ENCODE results near the gene FNDC1. TPM values are rescaled to one million over a fixed set of nuclear protein-coding genes. Genes with fewer than 3 reads are reported as not detected.

Gene FNDC1
- total and polyA plus RNA-seq, 2 donors (not counting 1 experiment from before 2014, with no cell fraction given): not detected

GRCh38 chr6:159257846-159258245, 88.6 kb downstream of the FNDC1 start:
- TF ChIP-seq CTCF (IDR thresholded peaks at IDR 0.05) (no peak), EZH2 (IDR thresholded peaks at IDR 0.05; ENCODE audit: borderline replicate concordance, insufficient read depth, low read depth, low read length, poor library complexity, severe bottlenecking) (no peak)
- POLR2A ChIA-PET: no interaction called here
- Histone ChIP-seq H3K9ac (ENCODE audit: low read length) (no peak overlapping the region), H3K36me3 (replicated peaks in 1 of 2; ENCODE audit: control extremely low read depth in 1 of 2, control insufficient read depth in 1 of 2, extremely low read depth in 1 of 2, insufficient read depth in 2 of 2, low read length in 1 of 2) (no peaks in the 10 kb centered on the region), H3K79me2 (ENCODE audit: control insufficient read depth, insufficient read depth, low read length) (no peaks in the 10 kb centered on the region), H3K4me3 (ENCODE audit: control extremely low read depth in 1 of 5, extremely low read depth in 1 of 5, insufficient read depth in 1 of 5, low read depth in 2 of 5, low read length in 4 of 5) (no peak overlapping the region), H3K4me2 (replicated peaks; ENCODE audit: low read depth, low read length, poor library complexity, severe bottlenecking) (no peak overlapping the region), H3K9me3 (ENCODE audit: control extremely low read depth in 1 of 3, control insufficient read depth in 2 of 3, insufficient read depth in 1 of 3, low read length in 2 of 3) (no peaks in the 10 kb centered on the region), H3K4me1 (ENCODE audit: control insufficient read depth in 2 of 2, insufficient read depth in 2 of 2, low read length in 2 of 2) (peaks cover 0 to 2% of the 10 kb centered on the region in 2 donors), H2AFZ (ENCODE audit: insufficient read depth, low read depth, low read length, poor library complexity, severe bottlenecking) (no peak overlapping the region), H3K27ac (ENCODE audit: low read length in 2 of 2) (no peak overlapping the region), H4K20me1 (ENCODE audit: control insufficient read depth, insufficient read depth, low read length, poor library complexity, severe bottlenecking) (no peaks in the 10 kb centered on the region), H3K27me3 (replicated peaks in 1 of 4; ENCODE audit: control extremely low read depth in 1 of 4, control insufficient read depth in 3 of 4, insufficient read depth in 4 of 4, low read length in 3 of 4) (peaks cover 0 to 8% (median 0%) of the 10 kb centered on the region in 4 experiments)
- 20% methylated on average over 1 of the region's 6 CpGs for WGBS (ENCODE audit: insufficient coverage)
- H3K4me3 Mint-ChIP-seq: no peak overlapping the region
- H3K27me3 Mint-ChIP-seq: peaks cover 7% of the 10 kb centered on the region
- CTCF ChIA-PET: interaction anchor here (0.7 kb wide), 4 partner anchors 101 to 1469 kb away, joined by 3 to 5 read pairs (median 4); no protein-coding TSS in a partner anchor
- intact Hi-C loops (cut with micrococcal nuclease): no loop called here
- ATAC-seq (ENCODE audit: low read depth) (no peak), DNase-seq (no peak)
- no peaks in the 10 kb centered on the region for H3K4me1 Mint-ChIP-seq
- no peak overlapping the region for H3K27ac Mint-ChIP-seq
- H3K9me3 Mint-ChIP-seq (ENCODE audit: insufficient read depth): no peaks in the 10 kb centered on the region

- 57% methylated on average over 2 of the region's 3 CpGs for WGBS (ENCODE audit: insufficient coverage)
- Histone ChIP-seq H4K20me1 (ENCODE audit: control insufficient read depth, insufficient read depth, low read length, poor library complexity, severe bottlenecking) (no peaks in the 10 kb centered on the region), H3K79me2 (ENCODE audit: control insufficient read depth, insufficient read depth, low read length) (no peaks in the 10 kb centered on the region), H3K9ac (ENCODE audit: low read length) (no peak overlapping the region), H3K4me2 (replicated peaks; ENCODE audit: low read depth, low read length, poor library complexity, severe bottlenecking) (no peak overlapping the region), H3K9me3 (ENCODE audit: control extremely low read depth in 1 of 3, control insufficient read depth in 2 of 3, insufficient read depth in 1 of 3, low read length in 2 of 3) (no peaks in the 10 kb centered on the region), H3K27ac (ENCODE audit: low read length in 2 of 2) (no peak overlapping the region), H2AFZ (ENCODE audit: insufficient read depth, low read depth, low read length, poor library complexity, severe bottlenecking) (no peak overlapping the region), H3K27me3 (replicated peaks in 1 of 4; ENCODE audit: control extremely low read depth in 1 of 4, control insufficient read depth in 3 of 4, insufficient read depth in 4 of 4, low read length in 3 of 4) (peaks cover 0 to 8% (median 0%) of the 10 kb centered on the region in 4 experiments), H3K4me3 (ENCODE audit: control extremely low read depth in 1 of 5, extremely low read depth in 1 of 5, insufficient read depth in 1 of 5, low read depth in 2 of 5, low read length in 4 of 5) (no peak overlapping the region), H3K4me1 (ENCODE audit: control insufficient read depth in 2 of 2, insufficient read depth in 2 of 2, low read length in 2 of 2) (no peaks in the 10 kb centered on the region), H3K36me3 (replicated peaks in 1 of 2; ENCODE audit: control extremely low read depth in 1 of 2, control insufficient read depth in 1 of 2, extremely low read depth in 1 of 2, insufficient read depth in 2 of 2, low read length in 1 of 2) (no peaks in the 10 kb centered on the region)
- no peak for ATAC-seq (ENCODE audit: low read depth)
- H3K4me3 Mint-ChIP-seq: no peak overlapping the region
- POLR2A ChIA-PET: no interaction called here
- no peaks in the 10 kb centered on the region for H3K4me1 Mint-ChIP-seq
- peaks cover 10% of the 10 kb centered on the region for H3K27me3 Mint-ChIP-seq
- no peak for DNase-seq
- intact Hi-C loops (cut with micrococcal nuclease): no loop called here
- TF ChIP-seq EZH2 (IDR thresholded peaks at IDR 0.05; ENCODE audit: borderline replicate concordance, insufficient read depth, low read depth, low read length, poor library complexity, severe bottlenecking) (no peak), CTCF (IDR thresholded peaks at IDR 0.05) (no peak)
- CTCF ChIA-PET: interaction anchor here (1.3 kb wide), 1 partner anchor 12 kb away, joined by 3 read pairs; no protein-coding TSS in a partner anchor
- no peaks in the 10 kb centered on the region for H3K9me3 Mint-ChIP-seq (ENCODE audit: insufficient read depth)
- no peak overlapping the region for H3K27ac Mint-ChIP-seq
These were observed 90.4 kb downstream of the FNDC1 start for GRCh38 chr6:159259441-159260125.

Measured in B cell (primary cell).